Measurements from ENCODE around the gene KMO.

The KMO gene

DNA sequence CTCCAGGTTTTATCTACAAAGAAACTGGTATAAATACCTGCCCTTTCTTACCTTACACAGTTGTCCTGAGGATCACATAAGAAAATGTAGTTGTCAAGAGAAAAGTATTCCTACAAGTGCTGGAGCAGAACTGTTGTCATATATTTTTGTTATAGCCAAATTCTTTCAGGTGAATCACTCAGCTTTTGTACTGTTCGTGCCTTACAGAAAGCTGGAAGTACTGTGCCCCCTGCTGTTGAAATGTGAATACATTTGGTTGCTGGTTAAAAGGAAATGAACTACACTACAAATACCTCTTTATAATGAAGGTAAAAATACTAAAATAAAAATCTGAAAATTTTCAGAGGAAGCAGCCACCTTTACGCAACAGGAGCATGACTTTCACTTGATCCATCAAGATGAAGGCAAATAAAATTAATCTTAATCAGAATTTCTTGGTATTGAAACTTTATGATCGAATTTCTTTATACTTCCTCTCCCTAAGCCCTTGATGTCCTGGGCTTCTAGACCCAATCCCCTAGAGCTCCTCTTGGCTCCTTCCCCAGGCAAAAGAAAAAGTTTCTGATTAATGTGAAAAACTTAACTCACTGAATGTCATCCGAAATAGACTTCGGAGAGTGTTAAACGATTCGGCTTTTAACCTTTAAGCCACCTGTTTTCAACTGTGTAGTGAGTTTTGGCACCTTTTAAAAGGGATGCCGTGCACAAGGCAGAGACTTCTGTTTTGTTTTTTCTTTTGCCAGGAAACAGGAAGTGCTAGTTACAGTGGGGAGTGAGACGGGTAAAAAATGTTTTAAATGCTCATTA lies 95.5 kb downstream of the KMO start:
- DNase-seq (ENCODE audit: low spot score), result peak; percentile 43
- TF ChIP-seq CTCF (IDR thresholded peaks at IDR 0.05; ENCODE audit: extremely low read depth, insufficient read depth, missing control alignments), result peak; percentile 60
- in situ Hi-C loops (cut with MboI; ENCODE audit: low pct_unique_long_range_greater_than_20kb, low sequenced_read_pairs, unreplicated experiment), result no loop called here

GRCh38 chr1:241630005-241630404 lies 97.8 kb downstream of the KMO start:
- no peak for TF ChIP-seq CTCF (IDR thresholded peaks at IDR 0.05; ENCODE audit: extremely low read depth, insufficient read depth, missing control alignments)
- no peak for DNase-seq (ENCODE audit: low spot score)
- in situ Hi-C loops (cut with MboI; ENCODE audit: low pct_unique_long_range_greater_than_20kb, low sequenced_read_pairs, unreplicated experiment), result loop anchor here (10.0 kb wide), 1 partner anchor 205 kb away; no protein-coding TSS in a partner anchor

GRCh38 chr1:241630476-241630875 lies 98.3 kb downstream of the KMO start:
- in situ Hi-C loops (cut with MboI; ENCODE audit: low pct_unique_long_range_greater_than_20kb, low sequenced_read_pairs, unreplicated experiment), result loop anchor here (10.0 kb wide), 1 partner anchor 204 kb away; no protein-coding TSS in a partner anchor
- DNase-seq (ENCODE audit: low spot score), result no peak
- TF ChIP-seq CTCF (IDR thresholded peaks at IDR 0.05; ENCODE audit: extremely low read depth, insufficient read depth, missing control alignments), result no peak

GRCh38 chr1:241630899-241631298 lies 98.7 kb downstream of the KMO start:
- in situ Hi-C loops (cut with MboI; ENCODE audit: low pct_unique_long_range_greater_than_20kb, low sequenced_read_pairs, unreplicated experiment), result loop anchor here (10.0 kb wide), 1 partner anchor 204 kb away; no protein-coding TSS in a partner anchor
- TF ChIP-seq CTCF (IDR thresholded peaks at IDR 0.05; ENCODE audit: extremely low read depth, insufficient read depth, missing control alignments), result no peak
- DNase-seq (ENCODE audit: low spot score), result no peak

GRCh38 chr1:241631674-241632073 lies 99.5 kb downstream of the KMO start:
- in situ Hi-C loops (cut with MboI; ENCODE audit: low pct_unique_long_range_greater_than_20kb, low sequenced_read_pairs, unreplicated experiment), result loop anchor here (10.0 kb wide), 1 partner anchor 203 kb away; no protein-coding TSS in a partner anchor
- TF ChIP-seq CTCF (IDR thresholded peaks at IDR 0.05; ENCODE audit: extremely low read depth, insufficient read depth, missing control alignments), result no peak
- DNase-seq (ENCODE audit: low spot score), result no peak

- TF ChIP-seq CTCF (IDR thresholded peaks at IDR 0.05; ENCODE audit: extremely low read depth, insufficient read depth, missing control alignments), result no peak
- in situ Hi-C loops (cut with MboI; ENCODE audit: low pct_unique_long_range_greater_than_20kb, low sequenced_read_pairs, unreplicated experiment), result loop anchor here (10.0 kb wide), 1 partner anchor 202 kb away; no protein-coding TSS in a partner anchor
- no peak for DNase-seq (ENCODE audit: low spot score)
Observed at GRCh38 chr1:241632987-241633386, 100.8 kb downstream of the KMO start.

Data from GM13977 (cell line).